Measurements from ENCODE around the gene ZBED3. TPM values are rescaled to one million over a fixed set of nuclear protein-coding genes. Genes with fewer than 3 reads are reported as not detected.
A peak's percentile ranks its signal among the peaks of the same experiment; 100 is the strongest.
"Not testable (repeated sequence)": the region's sequence is repeated elsewhere in the genome, so short reads cannot be mapped to it uniquely, and the experiment has no call there.

The ZBED3 gene
- total RNA-seq, 4 donors from 2014 or later = 14.9 to 31.4 (median 23.6) TPM

DNA sequence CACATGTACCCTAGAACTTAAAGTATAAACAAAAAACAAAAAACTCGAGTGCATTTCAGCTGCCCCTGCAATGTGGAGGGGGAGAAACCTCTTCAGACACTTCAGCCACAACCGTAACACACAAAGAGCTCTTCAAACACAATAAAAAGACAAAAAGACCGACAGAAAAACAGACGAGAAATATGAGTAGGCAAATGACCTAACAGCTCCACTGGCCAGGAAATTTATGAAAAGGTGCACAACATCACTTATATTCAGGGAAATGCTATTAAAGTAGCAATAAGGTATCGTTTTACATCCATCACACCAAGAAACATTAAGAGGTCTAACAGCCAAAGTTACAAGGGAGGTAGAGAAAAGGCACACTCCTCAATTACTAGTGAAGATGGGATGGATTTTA is 6.2 kb downstream of the ZBED3 start:
- no peak for DNase-seq
- Histone ChIP-seq H3K9me3 (no peaks in the 10 kb centered on the region), H3K36me3 (no peaks in the 10 kb centered on the region), H3K4me3 (replicated peaks in 1 of 3) (no peak overlapping the region), H3K27me3 (no peaks in the 10 kb centered on the region), H3K4me1 (peaks cover 21 to 32% of the 10 kb centered on the region in 2 donors), H3K27ac (peak overlapping the region in 2 of 3 donors; percentile 36 to 41)
- TF ChIP-seq, protein P1, sequence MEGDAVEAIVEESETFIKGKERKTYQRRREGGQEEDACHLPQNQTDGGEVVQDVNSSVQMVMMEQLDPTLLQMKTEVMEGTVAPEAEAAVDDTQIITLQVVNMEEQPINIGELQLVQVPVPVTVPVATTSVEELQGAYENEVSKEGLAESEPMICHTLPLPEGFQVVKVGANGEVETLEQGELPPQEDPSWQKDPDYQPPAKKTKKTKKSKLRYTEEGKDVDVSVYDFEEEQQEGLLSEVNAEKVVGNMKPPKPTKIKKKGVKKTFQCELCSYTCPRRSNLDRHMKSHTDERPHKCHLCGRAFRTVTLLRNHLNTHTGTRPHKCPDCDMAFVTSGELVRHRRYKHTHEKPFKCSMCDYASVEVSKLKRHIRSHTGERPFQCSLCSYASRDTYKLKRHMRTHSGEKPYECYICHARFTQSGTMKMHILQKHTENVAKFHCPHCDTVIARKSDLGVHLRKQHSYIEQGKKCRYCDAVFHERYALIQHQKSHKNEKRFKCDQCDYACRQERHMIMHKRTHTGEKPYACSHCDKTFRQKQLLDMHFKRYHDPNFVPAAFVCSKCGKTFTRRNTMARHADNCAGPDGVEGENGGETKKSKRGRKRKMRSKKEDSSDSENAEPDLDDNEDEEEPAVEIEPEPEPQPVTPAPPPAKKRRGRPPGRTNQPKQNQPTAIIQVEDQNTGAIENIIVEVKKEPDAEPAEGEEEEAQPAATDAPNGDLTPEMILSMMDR (IDR thresholded peaks at IDR 0.05) = no peak
- intact Hi-C loops (cut with DNase I) = no loop called here
- 38 to 49% methylated on average over 5 of the region's 5 CpGs for WGBS, 2 donors

DNA sequence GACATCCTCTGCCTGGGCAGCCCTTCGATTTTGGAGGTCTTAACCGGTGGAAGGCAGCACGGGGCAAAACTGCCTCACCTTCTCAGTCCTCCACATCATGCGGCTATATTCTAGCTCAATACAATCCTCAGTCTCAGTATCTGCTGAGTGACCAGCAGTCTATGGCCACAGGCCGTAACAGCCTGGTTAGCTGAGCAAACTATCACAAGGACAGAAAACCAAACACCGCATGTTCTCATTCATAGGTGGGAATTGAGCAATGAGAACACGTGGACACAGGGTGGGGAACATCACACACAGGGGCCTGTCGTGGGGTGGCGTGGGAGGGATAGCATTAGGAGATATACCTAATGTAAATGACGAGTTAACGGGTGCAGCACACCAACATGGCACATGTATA is 6.6 kb downstream of the ZBED3 start:
- Histone ChIP-seq H3K27ac (peak overlapping the region in 2 of 3 donors; percentile 36 to 41), H3K4me1 (peaks cover 17 to 27% of the 10 kb centered on the region in 2 donors)
- H3K9me3 ChIP-seq; H3K27me3 ChIP-seq; H3K36me3 ChIP-seq; intact Hi-C loops (cut with DNase I); H3K4me3 ChIP-seq (replicated peaks in 1 of 3): not testable (repeated sequence)
- peak in 1 of 2 donors; percentile 28 for TF ChIP-seq POLR2A (IDR thresholded peaks at IDR 0.05)
- peak; percentile 36 to 44 for DNase-seq
- 80 to 86% methylated on average over 11 of the region's 11 CpGs for WGBS, 2 donors

- Histone ChIP-seq H3K4me3 (replicated peaks in 1 of 3) (peak overlapping the region in 1 of 3 donors; percentile 30), H3K27ac (peak overlapping the region; percentile 13 to 60 (median 51)), H3K27me3 (no peaks in the 10 kb centered on the region), H3K4me1 (peaks cover 12 to 21% of the 10 kb centered on the region in 2 donors), H3K9me3 (no peaks in the 10 kb centered on the region), H3K36me3 (no peaks in the 10 kb centered on the region)
- WGBS, 2 donors = 34 to 40% methylated on average over 11 to 12 of the region's 12 CpGs
- intact Hi-C loops (cut with DNase I) = no loop called here
- TF ChIP-seq POLR2A (IDR thresholded peaks at IDR 0.05) = no peak
- TF ChIP-seq, protein P1 (IDR thresholded peaks at IDR 0.05) = no peak
- no peak for DNase-seq
These were observed 9.3 kb downstream of the ZBED3 start for GRCh38 chr5:77077829-77078176.

DNA sequence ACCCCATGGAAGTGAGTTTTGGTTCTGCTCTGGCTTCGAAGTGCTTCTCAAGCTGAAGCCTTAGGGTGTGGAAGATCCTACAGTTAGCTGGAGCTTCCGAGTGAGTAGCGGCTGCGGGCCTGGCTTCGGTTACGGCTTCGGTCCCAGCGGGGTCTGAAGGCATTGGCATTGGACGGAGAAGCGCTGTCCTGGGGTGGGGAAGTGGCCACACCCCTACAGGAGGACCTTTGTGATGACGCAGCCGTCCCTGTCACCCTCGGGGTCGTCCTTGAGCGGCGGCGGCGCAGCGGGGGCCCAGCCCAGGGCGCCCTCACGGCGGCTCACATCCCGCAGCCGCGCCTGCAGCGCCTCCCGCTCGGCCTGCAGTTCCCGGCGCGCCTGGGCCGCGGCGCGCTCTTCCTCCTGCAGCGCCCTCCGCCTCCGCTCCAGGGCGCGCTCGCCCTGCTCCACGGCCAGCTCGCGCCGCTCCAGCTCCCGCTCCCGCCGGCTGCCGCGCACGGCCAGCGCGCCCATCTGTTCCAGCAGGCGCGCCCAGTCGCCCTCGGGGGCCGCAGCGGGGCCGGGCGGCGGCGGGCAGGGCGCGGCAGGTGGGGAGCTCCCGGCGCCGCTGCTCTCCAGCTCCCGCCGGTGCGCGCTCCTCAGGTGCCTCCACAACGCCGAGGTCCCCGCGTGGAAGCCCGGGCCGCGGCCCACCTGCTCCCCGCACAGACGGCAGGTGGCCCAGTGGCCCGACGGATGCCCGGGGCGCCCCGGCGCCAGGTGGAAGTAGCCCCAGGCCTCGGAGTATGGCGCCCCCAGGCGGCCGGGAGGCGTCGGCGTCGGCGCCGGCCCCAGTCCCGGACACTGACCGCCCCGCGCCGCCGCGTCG is 9.9 kb downstream of the ZBED3 start:
- 28 to 37% methylated on average over 6 to 20 of the region's 105 CpGs for WGBS, 2 donors
- Histone ChIP-seq H3K36me3 (no peaks in the 10 kb centered on the region), H3K27ac (peak overlapping the region; percentile 60 to 68 (median 60)), H3K4me3 (replicated peaks in 1 of 3) (peak overlapping the region in 1 of 3 donors; percentile 30), H3K4me1 (peaks cover 12 to 21% of the 10 kb centered on the region in 2 donors), H3K9me3 (no peaks in the 10 kb centered on the region), H3K27me3 (no peaks in the 10 kb centered on the region)
- intact Hi-C loops (cut with DNase I) = no loop called here
- DNase-seq = peak; percentile 66 to 72
- TF ChIP-seq, protein P1 (IDR thresholded peaks at IDR 0.05) = peak in 5 of 6 experiments; percentile 23 to 75 (median 53)
- TF ChIP-seq POLR2A (IDR thresholded peaks at IDR 0.05) = peak in 1 of 2 donors; percentile 34

GRCh38 chr5:77074745-77075144 is 12.3 kb downstream of the ZBED3 start:
- Histone ChIP-seq H3K27me3 (no peaks in the 10 kb centered on the region), H3K4me1 (peaks cover 7 to 13% of the 10 kb centered on the region in 2 donors), H3K9me3 (no peaks in the 10 kb centered on the region), H3K4me3 (replicated peaks in 1 of 3) (no peak overlapping the region), H3K27ac (no peak overlapping the region), H3K36me3 (no peaks in the 10 kb centered on the region)
- DNase-seq = no peak
- intact Hi-C loops (cut with DNase I) = no loop called here
- 85 to 95% methylated on average over 4 of the region's 4 CpGs for WGBS, 2 donors
- TF ChIP-seq POLR2A (IDR thresholded peaks at IDR 0.05) = no peak
- TF ChIP-seq, protein P1 (IDR thresholded peaks at IDR 0.05) = no peak
